ENCODE data around the gene HOXC11. TPM values are rescaled to one million over a fixed set of nuclear protein-coding genes. Genes with fewer than 3 reads are reported as not detected.

Gene HOXC11
- total RNA-seq, 2 experiments from 2014 or later = not detected

DNA sequence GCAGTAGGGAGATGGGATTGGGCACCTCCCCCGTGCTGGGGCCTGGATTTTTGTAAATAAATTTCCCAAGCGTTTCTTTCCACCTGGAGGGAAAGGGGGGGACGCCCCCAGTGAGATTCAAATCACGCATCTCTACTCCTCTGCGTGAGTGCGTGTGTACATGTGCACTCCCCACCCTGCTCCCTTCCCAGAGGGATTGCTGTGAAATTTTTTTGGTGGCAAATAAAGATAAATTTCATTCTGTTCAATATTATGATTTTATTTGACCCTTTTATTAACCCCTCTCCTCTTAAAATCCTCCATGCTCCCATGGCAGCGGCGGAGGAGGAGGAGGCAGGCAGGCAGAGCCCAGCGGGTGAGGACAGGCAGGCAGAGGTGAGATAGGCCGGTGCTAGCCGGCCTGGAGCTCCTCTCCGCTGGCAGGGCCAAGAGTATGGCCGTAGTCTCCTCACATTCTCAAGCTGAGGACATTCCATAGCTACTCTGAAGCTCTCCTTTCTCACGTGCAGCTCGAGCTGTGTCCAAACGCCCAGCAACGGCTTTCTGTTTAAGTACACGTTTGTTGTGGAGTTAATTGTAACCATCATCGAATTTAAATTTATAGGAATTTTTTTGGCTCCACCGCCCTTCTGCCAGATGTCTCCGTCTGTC lies 3.4 kb downstream of the HOXC11 start:
- DNase-seq (no peak), ATAC-seq (no peak)
- H3K27me3 Mint-ChIP-seq = peaks cover 82% of the 10 kb centered on the region
- CTCF ChIA-PET = interaction anchor here (0.7 to 1.7 kb wide), 4 partner anchors 9 to 47 kb away, joined by 3 to 9 read pairs (median 4); partner anchors contain the start of gene HOXC10
- H3K4me1 Mint-ChIP-seq = peaks cover 24% of the 10 kb centered on the region
- no peaks in the 10 kb centered on the region for H3K36me3 Mint-ChIP-seq (ENCODE audit: low read depth)
- no peak overlapping the region for H3K27ac Mint-ChIP-seq
- intact Hi-C loops (cut with DNase I, micrococcal nuclease) = no loop called here
- H3K9me3 Mint-ChIP-seq (ENCODE audit: low read depth) = no peaks in the 10 kb centered on the region
- POLR2A ChIA-PET = no interaction called here
- H3K4me3 Mint-ChIP-seq = no peak overlapping the region

GRCh38 chr12:53976823-53977595 lies 4.1 kb downstream of the HOXC11 start:
- CTCF ChIA-PET = interaction anchor here (0.7 to 1.7 kb wide), 5 partner anchors 8 to 64 kb away, joined by 3 to 9 read pairs (median 4); partner anchors contain the start of gene HOXC10
- Mint-ChIP-seq H3K27me3 (peaks cover 80% of the 10 kb centered on the region), H3K4me1 (peaks cover 24% of the 10 kb centered on the region), H3K27ac (no peak overlapping the region), H3K4me3 (no peak overlapping the region), H3K9me3 (ENCODE audit: low read depth) (no peaks in the 10 kb centered on the region), H3K36me3 (ENCODE audit: low read depth) (no peaks in the 10 kb centered on the region)
- POLR2A ChIA-PET = no interaction called here
- intact Hi-C loops (cut with DNase I, micrococcal nuclease) = no loop called here
- ATAC-seq (no peak), DNase-seq (no peak)

GRCh38 chr12:53977596-53978445 lies 4.9 kb downstream of the HOXC11 start:
- H3K36me3 Mint-ChIP-seq (ENCODE audit: low read depth) = no peaks in the 10 kb centered on the region
- H3K4me3 Mint-ChIP-seq = no peak overlapping the region
- peaks cover 23% of the 10 kb centered on the region for H3K4me1 Mint-ChIP-seq
- ChIA-PET CTCF (interaction anchor here (0.7 kb wide), 1 partner anchor 63 kb away, joined by 4 read pairs; no protein-coding TSS in a partner anchor), POLR2A (no interaction called here)
- H3K27ac Mint-ChIP-seq = no peak overlapping the region
- DNase-seq (no peak), ATAC-seq (no peak)
- intact Hi-C loops (cut with DNase I, micrococcal nuclease) = no loop called here
- peaks cover 80% of the 10 kb centered on the region for H3K27me3 Mint-ChIP-seq
- H3K9me3 Mint-ChIP-seq (ENCODE audit: low read depth) = no peaks in the 10 kb centered on the region

- POLR2A ChIA-PET = no interaction called here
- no peak for ATAC-seq
- intact Hi-C loops (cut with DNase I, micrococcal nuclease) = no loop called here
- DNase-seq = no peak
- no peak overlapping the region for H3K27ac Mint-ChIP-seq
- H3K27me3 Mint-ChIP-seq = peaks cover 82% of the 10 kb centered on the region
- no peak overlapping the region for H3K4me3 Mint-ChIP-seq
- H3K4me1 Mint-ChIP-seq = peaks cover 18% of the 10 kb centered on the region
- H3K9me3 Mint-ChIP-seq (ENCODE audit: low read depth) = no peaks in the 10 kb centered on the region
- CTCF ChIA-PET = interaction anchor here (0.6 to 1.0 kb wide), 3 partner anchors 10 to 93 kb away, joined by 3 to 5 read pairs (median 4); partner anchors contain the start of gene HOXC6
- no peaks in the 10 kb centered on the region for H3K36me3 Mint-ChIP-seq (ENCODE audit: low read depth)
Observed at GRCh38 chr12:53978477-53979356, 5.8 kb downstream of the HOXC11 start.

DNA sequence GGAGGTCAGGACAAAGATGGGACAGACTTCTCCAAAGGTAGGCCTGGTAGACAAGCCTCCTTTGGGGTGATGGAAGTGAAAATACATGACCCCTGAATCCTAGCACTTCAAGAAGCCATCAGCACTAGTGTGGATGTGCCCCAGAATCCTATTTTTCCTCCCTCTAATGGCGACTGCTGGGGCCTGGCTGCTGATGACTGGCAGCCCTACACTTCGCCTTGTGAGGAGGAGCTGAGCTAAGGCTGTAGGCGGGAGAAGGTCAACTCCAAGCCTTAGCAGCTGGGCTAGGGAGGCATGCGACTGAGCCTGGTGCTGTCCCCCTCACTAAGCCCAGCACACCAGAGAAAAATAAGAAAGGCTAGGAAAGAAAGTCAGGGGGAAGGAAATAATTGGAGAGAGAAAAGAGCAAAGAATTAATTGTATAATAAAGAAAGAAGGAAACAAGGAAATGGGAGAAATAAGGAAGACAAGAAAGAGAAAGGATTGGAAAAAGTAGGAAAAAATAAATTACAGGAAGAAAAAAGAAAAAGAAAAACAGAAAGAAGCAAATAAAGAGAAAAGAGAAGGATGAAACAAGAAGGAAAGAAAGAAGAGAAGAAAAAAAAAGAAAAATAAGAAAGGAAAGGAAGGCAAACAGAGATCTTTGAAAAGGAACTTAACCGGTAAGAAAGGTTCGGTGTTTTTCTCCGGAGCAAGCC lies 7.3 kb downstream of the HOXC11 start:
- CTCF ChIA-PET = interaction anchor here (0.6 to 1.7 kb wide), 6 partner anchors 11 to 230 kb away, joined by 3 to 4 read pairs (median 3); no protein-coding TSS in a partner anchor

GRCh38 chr12:53980802-53981496 lies 8.0 kb downstream of the HOXC11 start:
- H3K27ac Mint-ChIP-seq = no peak overlapping the region
- peaks cover 13% of the 10 kb centered on the region for H3K4me1 Mint-ChIP-seq
- DNase-seq (no peak), ATAC-seq (no peak)
- POLR2A ChIA-PET = no interaction called here
- intact Hi-C loops (cut with DNase I, micrococcal nuclease) = loop anchor here in 1 of 2 experiments (5.0 kb wide), 1 partner anchor 71 kb away; the partner anchor contains the start of gene HOXC4
- CTCF ChIA-PET = interaction anchor here (0.6 to 1.7 kb wide), 8 partner anchors 11 to 229 kb away, joined by 3 to 4 read pairs (median 3); no protein-coding TSS in a partner anchor
- H3K36me3 Mint-ChIP-seq (ENCODE audit: low read depth) = no peaks in the 10 kb centered on the region
- H3K4me3 Mint-ChIP-seq = no peak overlapping the region
- H3K9me3 Mint-ChIP-seq (ENCODE audit: low read depth) = no peaks in the 10 kb centered on the region
- peaks cover 83% of the 10 kb centered on the region for H3K27me3 Mint-ChIP-seq

More for the DNA sequence above, 7.3 kb downstream of the HOXC11 start:
- Mint-ChIP-seq H3K9me3 (ENCODE audit: low read depth) (no peaks in the 10 kb centered on the region), H3K4me3 (no peak overlapping the region), H3K36me3 (ENCODE audit: low read depth) (no peaks in the 10 kb centered on the region), H3K27ac (no peak overlapping the region), H3K27me3 (peaks cover 84% of the 10 kb centered on the region), H3K4me1 (peaks cover 14% of the 10 kb centered on the region)
- POLR2A ChIA-PET = no interaction called here
- DNase-seq = no peak
- no peak for ATAC-seq
- intact Hi-C loops (cut with DNase I, micrococcal nuclease) = loop anchor here in 1 of 2 experiments (5.0 kb wide), 1 partner anchor 72 kb away; the partner anchor contains the start of gene HOXC4

- ChIA-PET POLR2A (no interaction called here), CTCF (interaction anchor here (1.0 to 1.3 kb wide), 3 partner anchors 10 to 226 kb away, joined by 3 read pairs; no protein-coding TSS in a partner anchor)
- H3K4me1 Mint-ChIP-seq = peaks cover 16% of the 10 kb centered on the region
- no peak for DNase-seq
- H3K4me3 Mint-ChIP-seq = no peak overlapping the region
- H3K27me3 Mint-ChIP-seq = peaks cover 84% of the 10 kb centered on the region
- H3K27ac Mint-ChIP-seq = no peak overlapping the region
- intact Hi-C loops (cut with DNase I, micrococcal nuclease) = loop anchor here in 1 of 2 experiments (5.0 kb wide), 1 partner anchor 70 kb away; the partner anchor contains the start of gene HOXC4
- ATAC-seq = no peak
- no peaks in the 10 kb centered on the region for H3K36me3 Mint-ChIP-seq (ENCODE audit: low read depth)
- H3K9me3 Mint-ChIP-seq (ENCODE audit: low read depth) = no peaks in the 10 kb centered on the region
Observed at GRCh38 chr12:53981634-53982565, 9.0 kb downstream of the HOXC11 start.

DNA sequence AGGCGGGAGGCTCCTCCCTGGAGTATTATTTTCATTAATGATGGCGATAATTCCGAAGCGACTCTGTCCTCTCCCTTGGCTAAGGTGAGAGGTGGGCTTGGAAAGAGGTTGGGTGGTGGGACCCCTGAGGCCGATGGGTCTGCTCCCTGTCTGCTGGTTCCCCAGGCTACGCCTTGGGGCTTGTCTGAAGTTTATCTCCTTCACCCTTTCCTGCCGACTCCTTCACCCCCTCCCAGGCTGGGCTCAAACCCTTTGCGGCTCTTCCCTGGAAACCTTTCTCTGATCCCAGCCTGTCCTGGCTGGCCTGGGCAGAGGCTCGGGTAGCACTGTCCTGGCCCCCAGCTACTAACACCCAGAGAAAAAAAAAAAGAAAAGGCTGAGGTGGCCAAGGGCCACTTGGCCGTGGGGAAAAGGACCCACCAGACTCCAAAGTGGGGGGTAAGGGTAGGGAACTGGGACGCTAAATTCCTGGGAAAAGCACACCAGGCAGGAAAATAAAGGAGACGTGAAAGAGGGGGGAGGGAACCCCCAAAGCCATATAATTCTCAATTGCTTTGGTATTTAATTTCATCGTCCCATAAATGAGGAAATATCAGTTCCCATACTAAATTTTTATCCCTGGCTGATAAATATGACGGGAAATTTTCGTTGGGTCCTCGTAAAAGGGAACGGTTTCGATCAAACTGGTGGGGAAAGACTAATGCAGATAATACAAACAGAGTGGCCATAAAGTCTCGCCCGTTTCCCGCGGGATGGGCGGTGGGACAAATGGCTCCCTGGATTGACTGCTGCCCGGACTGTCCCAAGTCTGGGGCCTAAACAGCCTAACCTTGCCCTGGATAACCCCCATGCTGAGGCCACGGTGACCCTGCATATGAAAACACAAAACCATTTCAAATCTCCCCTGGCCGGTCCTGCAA lies 10.0 kb downstream of the HOXC11 start:
- H3K9me3 Mint-ChIP-seq (ENCODE audit: low read depth) = no peaks in the 10 kb centered on the region
- ATAC-seq = no peak
- H3K4me3 Mint-ChIP-seq = no peak overlapping the region
- no peak overlapping the region for H3K27ac Mint-ChIP-seq
- no peaks in the 10 kb centered on the region for H3K36me3 Mint-ChIP-seq (ENCODE audit: low read depth)
- H3K27me3 Mint-ChIP-seq = peaks cover 86% of the 10 kb centered on the region
- ChIA-PET CTCF (no interaction called here), POLR2A (no interaction called here)
- intact Hi-C loops (cut with DNase I, micrococcal nuclease) = loop anchor here in 1 of 2 experiments (5.0 kb wide), 1 partner anchor 69 kb away; the partner anchor contains the start of gene HOXC4
- no peak for DNase-seq
- peaks cover 16% of the 10 kb centered on the region for H3K4me1 Mint-ChIP-seq

Data from activated CD4-positive, alpha-beta T cell treated with anti-CD3 and anti-CD28 coated beads for 36 hours (primary cell).